ENCODE results near the gene CDC5L.

The CDC5L gene

DNA sequence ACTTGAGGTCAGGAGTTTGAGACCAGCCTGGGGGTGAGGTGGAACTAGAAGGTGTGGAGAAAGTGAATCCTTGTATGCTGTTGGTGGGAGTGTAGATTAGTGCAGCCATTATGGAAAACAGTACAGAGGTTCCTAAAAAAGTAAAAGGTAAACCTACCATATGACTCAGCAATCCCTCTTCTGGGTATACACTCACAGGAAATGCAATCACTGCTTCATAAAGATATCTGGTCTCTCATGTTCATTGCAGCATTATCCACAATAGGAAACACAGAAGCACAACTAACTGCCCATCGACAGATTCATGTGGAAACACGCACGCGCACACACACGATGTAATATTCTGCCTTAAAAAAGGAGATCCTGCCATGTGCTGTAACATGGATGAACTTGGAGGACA, 66.7 kb downstream of the CDC5L start:
- DNase-seq = no peak

DNA sequence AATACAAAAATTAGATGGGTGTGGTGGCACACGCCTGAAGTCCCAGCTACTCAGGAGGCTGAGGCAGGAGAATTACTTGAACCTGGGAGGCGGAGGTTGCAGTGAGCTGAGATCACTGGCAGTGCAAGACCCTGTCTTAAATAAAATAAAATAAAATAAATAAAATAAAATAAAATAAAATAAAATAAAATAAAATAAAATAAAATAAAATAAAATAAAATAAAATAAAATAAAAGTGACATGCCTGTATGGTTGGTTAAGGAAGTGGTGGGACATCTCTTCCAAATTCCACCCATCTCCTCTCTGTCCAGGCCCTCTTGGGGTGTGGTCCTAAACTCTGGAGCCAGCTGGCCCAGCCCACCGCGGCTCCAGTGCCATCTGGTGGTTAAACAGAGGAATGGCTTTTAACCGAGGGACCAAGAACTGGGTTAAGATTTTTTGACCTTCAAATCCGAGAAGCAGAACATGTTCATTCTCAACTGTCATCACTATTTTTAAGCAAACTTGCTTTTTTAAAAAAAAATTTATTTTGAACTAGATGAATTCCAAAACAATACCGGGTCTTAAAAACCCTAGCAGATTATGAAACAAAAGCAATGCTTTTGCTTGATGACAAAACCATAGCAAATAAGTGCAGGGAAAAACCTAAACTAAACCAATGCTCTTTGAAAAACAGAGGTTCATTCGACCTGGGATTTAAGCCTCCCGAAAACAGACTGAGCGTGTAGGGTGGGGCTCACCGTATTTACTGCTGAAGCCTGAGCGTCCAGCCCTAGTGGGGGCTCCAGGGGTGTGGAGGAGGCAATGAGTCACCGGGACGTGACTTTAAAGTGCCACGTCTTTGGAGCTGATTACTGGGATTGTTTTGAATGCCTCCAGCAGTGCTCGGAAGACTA, 68.8 kb downstream of the CDC5L start:
- DNase-seq = peak; percentile 52 to 78

DNA sequence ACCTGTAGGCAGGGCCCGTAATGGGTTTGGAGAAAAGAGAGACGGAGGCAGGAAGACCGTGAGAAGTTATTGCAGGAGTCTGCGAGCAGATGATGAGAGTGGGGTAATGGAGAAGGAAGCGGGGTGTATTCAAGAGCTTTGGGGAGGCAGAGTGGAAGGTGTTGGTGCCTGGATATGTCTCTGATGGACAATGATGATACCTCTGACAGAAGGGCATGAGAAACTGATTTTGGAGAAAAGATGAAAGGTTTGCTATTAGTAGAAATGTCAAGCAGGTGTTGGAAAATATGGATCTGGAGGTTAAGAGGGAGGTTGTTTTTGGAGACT, 69.4 kb downstream of the CDC5L start:
- DNase-seq = no peak

DNA sequence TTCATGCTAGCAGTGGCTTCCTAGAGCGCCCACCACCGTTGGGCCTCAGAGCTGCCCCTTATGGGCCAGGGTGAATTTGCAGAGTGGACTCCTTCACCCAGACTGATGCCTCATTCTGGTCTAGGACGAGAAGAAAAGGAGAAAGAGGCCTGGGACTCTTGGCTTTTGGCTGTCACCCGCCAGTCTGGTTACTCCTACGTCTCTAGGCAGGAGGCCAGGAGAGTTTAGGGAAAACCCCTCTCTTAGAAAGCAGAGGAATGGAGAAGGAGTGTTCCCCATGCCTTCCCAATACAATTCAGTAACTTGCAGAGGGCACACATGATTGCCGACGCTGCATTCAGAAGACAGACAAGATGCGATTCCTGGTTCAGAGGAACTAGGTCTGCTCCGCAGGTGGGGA, 70.1 kb downstream of the CDC5L start:
- DNase-seq = peak; percentile 53 to 71

DNA sequence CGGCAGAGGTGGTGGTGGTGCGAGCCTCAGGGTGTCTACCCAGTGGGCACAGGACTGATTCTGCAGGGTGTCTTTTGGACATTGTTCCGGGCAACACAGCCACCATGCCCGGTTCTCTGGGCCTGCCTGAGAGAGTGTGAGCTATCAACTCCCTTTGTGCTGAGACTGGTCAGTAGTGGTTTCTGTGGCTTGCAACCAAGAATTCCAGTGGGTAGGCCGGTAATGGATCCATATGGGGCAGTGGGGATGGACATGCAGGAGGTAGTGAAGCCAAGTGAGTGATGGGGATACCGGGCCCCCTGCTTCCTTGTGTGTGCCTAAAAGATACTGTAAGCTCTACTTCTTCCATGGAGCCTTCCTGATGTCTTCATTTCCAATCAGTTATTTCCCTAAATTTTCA, 71.0 kb downstream of the CDC5L start:
- no peak for DNase-seq

DNA sequence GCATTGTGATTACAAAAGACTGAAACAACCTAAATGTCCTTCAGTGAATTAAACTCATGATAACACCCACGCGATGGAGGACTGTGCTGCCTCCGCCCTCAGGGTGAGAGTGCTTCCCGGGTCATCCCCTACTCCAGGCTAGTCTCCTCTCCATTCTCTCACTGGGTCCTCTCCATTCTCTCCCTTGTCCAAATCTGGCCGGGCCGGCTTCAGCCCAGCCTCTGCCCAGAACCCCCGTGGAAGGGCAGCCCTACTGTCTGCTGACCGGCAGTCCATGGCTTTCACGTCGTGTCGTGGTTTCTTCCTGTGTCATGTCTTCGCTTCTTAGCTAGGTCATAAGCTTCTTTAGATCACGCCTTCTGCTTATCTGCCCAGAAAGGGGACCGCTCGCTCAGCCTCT, 74.8 kb downstream of the CDC5L start:
- DNase-seq = peak in 1 of 2 donors; percentile 9

DNA sequence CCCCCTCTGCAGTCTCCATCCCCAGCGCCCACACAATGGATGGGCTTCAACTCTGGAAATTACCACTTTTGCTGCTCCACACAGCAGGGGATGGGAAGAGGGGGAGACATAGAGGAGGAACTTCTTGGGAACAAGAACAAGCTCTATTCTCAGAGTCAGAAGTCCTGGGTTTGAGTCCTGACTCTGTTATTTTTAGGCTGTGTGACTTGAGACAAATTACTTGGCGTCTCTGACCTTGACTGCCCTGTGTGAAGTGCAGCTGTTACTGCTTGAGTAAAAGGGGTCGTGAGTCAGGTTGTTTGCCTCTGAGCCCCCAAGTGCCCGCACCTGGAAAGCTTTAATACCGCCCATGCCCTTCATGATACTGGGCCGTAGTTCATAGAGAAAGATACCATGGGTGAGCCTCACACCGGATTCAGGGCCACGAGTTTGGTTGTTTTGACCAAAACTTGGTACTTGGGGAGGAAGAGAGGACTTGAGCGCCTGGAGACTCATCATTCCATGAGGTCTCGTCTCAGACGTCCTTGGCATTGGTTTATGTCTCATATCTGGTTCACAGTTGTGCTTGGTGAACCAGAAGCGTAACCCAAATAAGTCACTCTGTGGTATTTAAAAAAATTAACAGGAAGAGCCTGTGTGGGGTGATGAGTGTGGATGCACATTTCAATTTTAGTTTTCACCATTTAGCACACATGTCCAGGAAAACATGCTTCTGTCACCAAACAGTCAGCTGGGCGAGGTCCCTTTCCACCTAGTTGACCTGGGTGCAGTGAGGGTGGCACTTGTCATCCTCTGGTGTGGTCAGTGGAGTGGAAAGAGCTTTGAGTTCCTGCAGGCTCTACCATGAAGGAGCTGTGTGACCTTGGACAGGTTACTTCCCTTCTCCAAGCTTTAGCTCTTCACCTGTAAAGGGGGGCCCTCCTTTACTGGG, 75.6 kb downstream of the CDC5L start:
- DNase-seq = no peak

DNA sequence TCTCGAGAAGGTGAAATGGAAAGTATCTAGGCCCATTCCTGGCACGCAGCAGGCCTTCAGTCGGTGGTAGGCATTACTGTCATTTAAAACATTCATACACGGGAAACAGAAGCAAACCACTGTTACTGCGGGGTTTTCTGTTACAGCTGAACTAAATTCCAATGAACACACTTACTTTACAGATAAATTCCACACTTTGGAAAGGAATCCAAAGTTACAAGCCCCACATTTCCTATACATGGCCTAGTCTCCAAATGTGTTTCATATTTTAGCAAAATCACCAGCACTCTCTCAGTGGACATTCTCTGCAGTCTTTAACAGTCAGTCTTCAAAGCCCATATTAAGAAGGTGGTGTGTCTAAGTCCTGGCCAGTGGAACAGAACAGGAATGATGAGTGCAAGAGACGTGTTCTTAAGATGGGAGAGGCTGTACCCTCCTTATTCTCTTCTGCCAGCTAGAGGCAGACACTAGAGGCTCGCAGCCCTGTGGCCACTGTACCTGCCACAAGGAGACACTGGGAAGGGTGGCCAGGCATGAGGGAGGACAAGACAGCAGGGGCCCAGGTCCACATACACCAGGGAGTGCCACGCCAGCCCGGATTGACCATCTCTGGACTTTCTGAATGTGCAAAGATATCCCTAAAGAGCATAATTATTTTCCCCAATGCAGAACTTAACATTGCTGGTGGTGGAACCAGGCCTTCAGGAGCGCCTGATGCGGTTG, 76.4 kb downstream of the CDC5L start:
- DNase-seq = no peak

DNA sequence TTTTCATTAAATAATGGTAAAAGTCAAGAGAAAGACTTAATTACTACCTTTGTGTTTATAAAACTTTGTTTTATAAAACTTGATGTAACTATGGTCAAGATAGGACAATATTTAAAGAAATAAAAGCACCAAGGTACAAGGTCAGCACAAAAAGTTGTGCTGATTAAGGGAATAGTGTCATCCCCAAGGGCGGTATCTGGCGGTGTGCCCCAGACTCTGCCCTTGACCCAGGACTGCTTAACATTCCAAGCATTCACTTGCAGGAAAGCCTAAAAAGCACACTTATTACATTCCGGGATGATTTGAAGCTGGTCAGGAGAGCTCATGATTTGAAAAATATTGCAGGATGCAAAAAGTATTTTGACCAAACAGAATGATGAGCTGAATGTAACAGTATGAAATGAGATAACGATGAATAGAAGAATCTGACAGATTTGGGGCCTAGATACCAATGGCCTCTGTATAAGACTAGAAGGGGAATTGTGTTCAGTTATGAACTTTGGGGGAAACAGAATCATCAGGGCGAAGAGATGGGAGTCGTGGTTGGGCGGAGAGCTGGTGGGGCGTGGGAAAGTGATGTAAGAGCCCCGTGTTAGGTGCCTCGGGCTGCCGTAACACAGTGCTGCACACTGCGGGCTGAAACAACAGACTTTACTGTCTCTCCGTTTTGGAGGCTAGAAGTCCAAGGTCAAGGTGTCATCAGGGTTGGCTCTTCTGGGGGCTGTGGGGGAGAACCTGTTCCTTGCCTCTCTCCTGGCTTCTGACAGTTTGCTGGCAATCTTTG, 77.2 kb downstream of the CDC5L start:
- DNase-seq = no peak

DNA sequence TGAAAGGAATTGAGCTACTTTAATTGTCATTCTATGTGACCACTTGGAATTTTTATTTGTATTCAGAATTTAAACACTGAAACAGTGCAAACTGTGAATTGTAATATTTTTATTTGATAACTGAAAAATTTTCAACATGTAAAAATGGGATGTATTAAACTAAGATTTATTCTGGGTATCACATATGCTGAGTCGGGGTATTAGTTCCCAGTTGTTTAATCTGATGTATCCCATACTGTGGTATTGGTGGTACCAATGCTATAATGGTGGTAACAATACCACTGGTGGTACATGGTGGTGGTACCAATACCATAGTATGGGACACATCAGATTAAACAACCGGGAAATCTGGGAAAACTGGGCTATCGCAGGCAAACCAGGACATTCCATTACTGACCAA, 79.4 kb downstream of the CDC5L start:
- DNase-seq = no peak

DNA sequence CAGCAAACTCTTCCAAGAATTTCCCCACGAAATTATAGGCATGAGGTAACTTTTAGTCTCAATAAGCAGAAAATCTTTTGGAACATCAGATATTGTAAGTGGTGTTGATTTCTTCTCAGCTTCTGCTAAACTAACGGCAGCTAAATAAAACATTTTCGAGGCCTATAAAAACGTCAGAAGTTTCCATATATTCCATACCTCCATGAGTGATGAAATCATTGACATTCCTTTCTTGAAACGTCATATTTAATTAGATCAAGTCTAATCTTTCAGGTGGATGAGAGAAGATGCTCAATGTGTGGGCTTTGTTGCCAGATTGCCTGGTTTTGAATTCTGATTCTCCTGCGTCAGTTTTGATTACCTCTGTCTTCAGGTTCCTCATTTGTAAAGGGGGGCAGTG, 81.3 kb downstream of the CDC5L start:
- no peak for DNase-seq

DNA sequence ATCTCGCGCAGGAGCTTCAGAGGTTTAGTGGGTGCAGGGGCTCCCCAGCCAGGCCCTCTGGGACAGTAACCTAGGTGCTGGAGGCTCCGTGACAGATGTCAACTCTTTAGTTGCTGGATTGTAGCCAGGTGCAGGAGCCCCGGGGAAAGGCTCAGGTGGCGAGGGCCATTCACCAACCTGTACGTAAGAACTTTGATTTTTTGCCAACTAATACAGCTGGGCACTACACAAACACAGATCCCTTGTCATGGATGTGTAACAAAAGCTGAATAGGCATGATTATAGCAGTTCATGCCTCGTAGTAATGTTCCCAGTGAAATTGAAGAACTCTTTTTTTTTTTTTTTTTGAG, 82.6 kb downstream of the CDC5L start:
- no peak for DNase-seq

DNA sequence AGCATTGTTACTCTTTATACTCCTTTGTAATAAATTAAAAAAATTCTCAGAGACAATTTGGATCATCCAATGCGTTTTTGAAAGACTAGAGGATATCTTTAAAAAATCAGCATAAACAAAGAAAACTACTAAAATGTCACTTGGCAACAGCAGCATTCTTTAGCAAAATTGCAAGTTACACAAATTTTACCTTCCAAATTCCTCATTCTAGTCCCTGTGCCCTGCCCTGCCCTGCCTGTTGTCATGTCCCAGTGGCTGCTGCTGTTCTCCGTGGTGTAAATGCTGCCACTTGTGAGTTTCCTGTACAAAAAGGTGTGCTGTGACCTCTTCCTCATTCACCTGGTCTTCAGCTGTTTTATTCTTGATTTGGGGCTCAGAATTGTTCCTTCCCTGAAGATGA, 83.2 kb downstream of the CDC5L start:
- DNase-seq = no peak

DNA sequence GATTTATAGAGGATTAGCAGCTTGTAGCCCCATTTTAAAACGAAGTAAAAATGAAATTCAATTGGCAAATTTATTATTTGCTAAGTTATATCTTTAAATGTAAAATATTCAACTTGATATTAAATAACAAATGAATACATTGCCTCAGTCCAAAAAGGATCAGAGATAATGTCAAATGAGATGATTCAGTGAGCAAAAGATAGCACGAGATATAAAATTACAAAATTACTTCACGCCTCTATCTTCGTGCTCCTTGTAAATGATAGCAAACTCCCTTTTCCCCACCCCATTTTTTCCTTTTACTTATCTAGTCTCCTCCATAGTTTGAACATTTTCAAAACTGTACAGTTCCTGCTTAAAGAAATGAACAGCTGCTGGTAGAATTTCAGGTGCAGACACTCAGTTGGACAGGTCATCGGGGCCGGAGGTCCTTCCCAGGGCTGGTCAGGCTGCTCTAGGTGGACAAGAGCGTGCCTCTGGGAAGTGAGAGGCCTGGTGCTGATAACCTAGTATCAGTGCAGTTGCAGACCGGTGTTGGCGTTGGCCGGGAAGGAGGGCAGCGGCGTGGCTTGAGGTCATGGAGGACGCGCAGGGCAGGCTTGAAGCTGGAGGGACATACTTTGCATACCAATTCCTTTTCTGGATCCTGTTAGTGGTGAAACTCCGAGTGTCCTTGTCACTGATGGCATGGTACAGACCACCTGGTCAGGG, 83.9 kb downstream of the CDC5L start:
- no peak for DNase-seq

DNA sequence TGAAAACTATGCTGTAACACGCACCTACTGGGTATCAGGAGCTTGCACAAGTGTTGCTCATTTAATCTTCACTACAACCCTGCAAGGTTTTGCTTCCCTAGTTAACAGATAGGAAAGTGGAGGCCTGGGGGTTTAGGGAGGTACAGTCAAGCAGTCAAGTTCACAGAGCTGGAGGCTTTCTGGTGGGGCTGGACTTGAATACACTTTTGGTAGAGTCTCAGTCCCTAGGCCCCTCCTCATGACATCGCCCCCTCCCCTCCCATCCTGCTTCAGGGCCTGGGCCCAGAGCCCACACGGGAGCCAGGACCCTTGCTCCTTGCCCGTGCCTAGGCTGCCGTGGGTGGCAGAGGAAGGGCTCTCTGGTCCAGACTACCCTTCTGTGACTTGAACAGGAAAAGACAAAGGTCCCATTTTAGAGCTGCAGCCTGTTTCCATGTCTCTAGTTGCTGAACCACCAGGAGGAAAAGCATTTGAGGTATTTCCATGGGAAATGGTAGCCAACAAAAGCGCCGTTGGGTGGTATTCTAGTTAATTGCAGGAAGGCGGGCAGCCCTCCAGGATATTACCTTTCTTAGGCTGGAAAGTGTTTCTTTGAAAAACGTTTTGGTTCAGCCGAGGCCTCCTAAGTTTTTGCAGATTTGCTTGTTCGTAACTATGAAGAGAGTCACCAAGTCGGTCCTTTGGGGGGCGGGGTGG, 84.9 kb downstream of the CDC5L start:
- DNase-seq = no peak

DNA sequence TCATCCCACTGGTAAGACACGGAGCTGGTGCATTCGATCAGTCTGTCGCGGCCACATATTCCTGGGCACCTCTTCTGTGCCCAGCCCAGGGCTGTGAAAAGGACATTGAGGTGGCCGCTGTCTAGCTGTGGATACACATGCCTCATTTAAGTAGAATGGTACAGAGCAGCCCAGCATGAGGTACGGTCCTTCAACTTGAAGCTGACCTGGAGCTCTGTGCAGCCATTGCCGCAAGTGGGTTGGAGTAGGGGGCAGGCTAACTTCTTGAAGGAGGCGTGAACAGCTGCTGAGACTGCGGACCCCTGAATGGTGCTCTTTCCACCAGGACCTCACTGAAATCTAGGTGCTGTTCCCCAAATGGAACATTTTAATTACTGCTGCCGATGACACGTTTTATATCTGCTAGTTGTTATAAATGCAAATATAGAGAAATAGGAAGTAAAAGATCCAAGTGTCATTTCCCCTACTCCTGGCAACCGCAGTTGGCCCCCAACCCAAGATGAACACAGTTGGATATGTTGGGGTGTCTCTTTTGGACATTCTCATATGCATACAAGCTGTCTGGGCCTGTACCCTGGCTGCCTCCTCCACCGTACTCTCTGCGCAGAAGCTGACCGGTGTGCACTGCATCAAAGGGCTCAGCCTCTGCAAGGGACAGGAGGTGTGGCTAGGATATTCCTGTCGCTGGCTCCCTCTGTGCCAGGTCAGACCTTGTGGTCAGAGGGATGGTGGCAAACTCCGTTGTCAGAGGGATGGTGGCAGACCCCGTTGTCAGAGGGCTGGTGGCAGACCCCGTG, 86.1 kb downstream of the CDC5L start:
- DNase-seq = no peak

DNA sequence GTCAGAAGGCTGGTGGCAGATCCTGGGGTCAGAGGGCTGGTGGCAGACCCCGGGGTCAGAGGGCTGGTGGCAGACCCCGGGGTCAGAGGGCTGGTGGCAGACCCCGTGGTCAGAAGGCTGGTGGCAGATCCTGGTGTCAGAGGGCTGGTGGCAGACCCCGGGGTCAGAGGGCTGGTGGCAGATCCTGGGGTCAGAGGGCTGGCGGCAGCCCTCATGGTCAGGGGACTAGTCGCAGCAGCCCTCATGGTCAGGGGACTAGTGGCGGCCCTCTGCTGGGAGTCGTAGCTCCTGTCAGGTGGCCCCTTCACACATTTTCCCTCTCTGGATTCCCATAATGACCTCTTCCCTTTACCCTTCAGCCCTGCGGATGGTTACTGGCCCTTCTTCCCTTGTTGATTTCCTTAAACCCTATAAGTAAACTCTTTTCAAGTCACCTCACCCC, 86.7 kb downstream of the CDC5L start:
- DNase-seq = no peak

DNA sequence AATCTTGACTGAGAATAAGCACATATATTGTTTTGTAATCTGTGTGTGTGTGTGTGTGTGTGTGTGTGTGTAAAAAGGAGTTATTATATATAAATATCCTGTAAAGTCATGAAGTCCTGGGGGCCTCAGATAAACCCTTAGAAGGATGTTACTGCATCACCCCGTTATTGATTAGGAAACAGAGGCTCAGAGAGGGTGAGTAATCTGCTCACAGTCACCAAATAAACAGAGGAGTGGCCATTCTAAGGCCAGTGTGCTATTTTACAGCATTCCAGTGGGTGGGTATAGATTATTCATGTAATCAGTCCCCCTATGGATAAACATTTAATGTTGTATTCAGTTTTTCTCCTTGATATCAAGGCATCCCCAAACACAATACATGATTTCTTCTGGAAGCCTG, 87.1 kb downstream of the CDC5L start:
- no peak for DNase-seq

DNA sequence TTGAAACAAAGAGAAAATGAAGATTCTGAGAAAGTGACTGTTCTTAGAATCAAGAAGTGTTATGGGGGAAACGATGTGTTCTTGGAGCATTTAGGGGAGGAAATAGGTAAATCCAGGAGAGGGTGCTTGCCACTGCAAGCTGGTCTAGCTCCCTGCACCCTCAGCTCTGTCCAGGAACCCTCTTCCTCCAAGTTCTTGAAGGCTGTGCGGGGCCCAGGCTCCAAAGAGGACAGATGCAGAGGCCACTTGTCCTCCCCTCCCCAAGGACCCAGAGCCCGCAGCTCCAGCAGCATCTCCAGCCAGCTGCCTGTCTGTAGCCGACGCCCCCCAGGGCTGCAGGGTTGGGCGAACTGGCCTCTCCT, 87.9 kb downstream of the CDC5L start:
- DNase-seq = no peak

DNA sequence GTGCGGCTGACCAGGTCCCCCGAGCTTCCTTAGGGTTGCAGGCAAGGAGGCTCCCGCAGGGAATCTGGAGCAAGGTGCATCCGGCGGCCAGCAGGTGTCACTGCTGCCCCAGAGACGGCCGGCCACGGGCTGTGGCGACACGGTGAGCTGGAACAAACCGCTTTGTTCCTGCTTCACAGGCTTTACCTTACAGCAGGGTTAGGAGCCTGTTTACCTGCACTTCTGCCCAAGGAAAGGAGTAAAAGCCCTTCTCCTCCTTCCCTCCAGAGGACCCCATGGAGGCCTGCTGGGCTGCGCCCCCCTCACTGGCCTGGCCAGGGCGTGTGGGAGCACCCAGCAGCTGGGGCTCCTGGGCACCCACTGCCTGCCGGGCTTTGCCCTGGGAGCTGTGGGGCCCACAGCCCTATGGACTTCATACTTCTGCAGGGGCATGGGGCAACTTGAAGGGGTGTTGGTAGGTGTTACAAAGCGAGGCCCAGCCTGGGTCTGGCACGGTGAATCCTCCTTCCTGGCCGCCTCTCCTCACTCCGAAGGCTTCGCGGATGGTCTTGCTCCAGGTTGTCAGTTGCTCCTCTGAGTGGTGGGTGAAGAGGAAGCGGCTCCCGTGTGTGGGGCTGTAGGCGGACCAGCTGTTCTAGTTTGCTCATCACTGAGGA, 88.4 kb downstream of the CDC5L start:
- peak; percentile 40 to 71 for DNase-seq

Measured in inflammatory macrophage treated with lipopolysaccharide for 1 hour (primary cell).